ENCODE measurements around the gene BCKDHB.

Gene BCKDHB

DNA sequence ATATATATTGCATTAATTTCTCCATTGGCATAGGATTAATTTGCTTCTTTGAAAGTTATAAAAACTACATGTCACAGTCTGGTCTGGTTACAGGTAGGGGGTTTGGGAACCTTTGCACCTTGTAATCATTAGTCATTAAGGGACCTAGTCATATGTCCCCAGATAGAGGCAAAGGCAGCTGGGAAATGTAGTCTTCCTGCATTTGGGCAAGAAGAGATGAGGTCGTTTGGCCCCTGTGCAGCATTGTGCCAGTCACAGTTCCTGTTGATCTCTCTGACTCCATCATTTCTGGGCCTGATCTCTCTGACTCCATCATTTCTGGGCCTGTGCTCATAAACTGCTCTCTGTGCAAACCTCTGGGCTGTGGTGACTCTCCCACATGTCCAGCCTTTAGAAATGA lies 73.2 kb downstream of the BCKDHB start:
- TF ChIP-seq, protein P1, sequence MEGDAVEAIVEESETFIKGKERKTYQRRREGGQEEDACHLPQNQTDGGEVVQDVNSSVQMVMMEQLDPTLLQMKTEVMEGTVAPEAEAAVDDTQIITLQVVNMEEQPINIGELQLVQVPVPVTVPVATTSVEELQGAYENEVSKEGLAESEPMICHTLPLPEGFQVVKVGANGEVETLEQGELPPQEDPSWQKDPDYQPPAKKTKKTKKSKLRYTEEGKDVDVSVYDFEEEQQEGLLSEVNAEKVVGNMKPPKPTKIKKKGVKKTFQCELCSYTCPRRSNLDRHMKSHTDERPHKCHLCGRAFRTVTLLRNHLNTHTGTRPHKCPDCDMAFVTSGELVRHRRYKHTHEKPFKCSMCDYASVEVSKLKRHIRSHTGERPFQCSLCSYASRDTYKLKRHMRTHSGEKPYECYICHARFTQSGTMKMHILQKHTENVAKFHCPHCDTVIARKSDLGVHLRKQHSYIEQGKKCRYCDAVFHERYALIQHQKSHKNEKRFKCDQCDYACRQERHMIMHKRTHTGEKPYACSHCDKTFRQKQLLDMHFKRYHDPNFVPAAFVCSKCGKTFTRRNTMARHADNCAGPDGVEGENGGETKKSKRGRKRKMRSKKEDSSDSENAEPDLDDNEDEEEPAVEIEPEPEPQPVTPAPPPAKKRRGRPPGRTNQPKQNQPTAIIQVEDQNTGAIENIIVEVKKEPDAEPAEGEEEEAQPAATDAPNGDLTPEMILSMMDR (IDR thresholded peaks at IDR 0.05; ENCODE audit: insufficient read depth, low read length, poor library complexity, severe bottlenecking): no peak
- DNase-seq (ENCODE audit: extremely low read depth, insufficient read length): no peak
- Histone ChIP-seq H3K4me3 (replicated peaks; ENCODE audit: low read depth, low read length) (no peak overlapping the region), H3K36me3 (ENCODE audit: control insufficient read depth, insufficient read depth, low read length) (no peaks in the 10 kb centered on the region), H3K27me3 (replicated peaks; ENCODE audit: control insufficient read depth, insufficient read depth, low read length) (no peaks in the 10 kb centered on the region)

DNA sequence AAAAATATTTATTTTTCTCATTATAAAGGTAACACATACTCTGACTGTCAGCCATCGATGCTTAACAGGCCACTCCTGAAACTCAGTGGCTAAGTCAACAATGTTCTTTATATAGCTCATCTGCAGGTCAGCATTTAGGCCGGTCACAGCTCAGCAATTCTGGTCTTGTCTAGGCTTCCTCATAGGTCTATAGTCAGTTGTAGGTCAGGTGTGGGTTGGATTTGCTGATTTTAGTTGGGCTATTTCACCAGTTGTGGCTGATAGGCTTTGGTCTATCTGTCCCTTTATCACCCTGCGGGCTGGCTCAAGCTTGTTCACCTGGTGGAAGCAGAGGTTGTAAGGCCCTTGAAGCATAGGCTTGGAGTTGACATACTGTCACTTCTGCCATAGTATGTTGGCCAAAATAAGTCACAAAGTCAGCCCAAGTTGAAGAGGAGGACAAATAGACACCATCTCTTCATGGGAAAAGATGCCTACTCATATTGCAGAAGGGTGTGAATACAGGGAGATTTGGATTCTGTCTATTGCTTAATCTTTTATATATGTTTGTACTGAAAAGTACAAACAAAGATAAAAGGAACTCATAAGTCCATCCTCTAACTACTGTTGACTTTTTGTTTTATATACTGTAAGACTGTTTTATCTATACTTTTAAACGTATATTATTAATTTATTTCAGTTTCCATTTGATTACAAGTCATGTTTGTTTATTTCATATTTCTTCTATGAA lies 75.0 kb downstream of the BCKDHB start:
- H3K4me3 ChIP-seq (replicated peaks; ENCODE audit: low read depth, low read length): no peak overlapping the region
- no peaks in the 10 kb centered on the region for H3K27me3 ChIP-seq (replicated peaks; ENCODE audit: control insufficient read depth, insufficient read depth, low read length)
- DNase-seq (ENCODE audit: extremely low read depth, insufficient read length): no peak
- H3K36me3 ChIP-seq (ENCODE audit: control insufficient read depth, insufficient read depth, low read length): no peaks in the 10 kb centered on the region
- TF ChIP-seq, protein P1 (IDR thresholded peaks at IDR 0.05; ENCODE audit: insufficient read depth, low read length, poor library complexity, severe bottlenecking): no peak

DNA sequence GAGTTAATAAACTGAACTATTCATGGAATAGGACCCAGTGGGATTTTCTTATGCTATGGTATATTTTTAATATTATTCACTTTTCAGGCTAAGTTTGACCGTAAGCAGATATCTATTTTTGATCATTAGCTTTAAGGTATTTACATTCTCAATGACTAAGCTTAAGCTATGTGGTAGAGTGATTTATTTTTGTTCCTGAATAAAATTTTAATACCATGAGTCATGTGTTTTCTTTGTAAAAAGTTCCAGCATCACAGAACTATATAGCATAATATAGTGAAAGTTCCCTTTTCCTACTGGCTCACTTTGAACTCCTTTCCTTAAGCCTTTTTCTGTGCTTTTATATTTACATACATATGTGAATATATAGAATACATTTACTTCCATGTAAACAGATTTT lies 75.8 kb downstream of the BCKDHB start:
- Histone ChIP-seq H3K4me3 (replicated peaks; ENCODE audit: low read depth, low read length) (no peak overlapping the region), H3K36me3 (ENCODE audit: control insufficient read depth, insufficient read depth, low read length) (no peaks in the 10 kb centered on the region), H3K27me3 (replicated peaks; ENCODE audit: control insufficient read depth, insufficient read depth, low read length) (no peaks in the 10 kb centered on the region)
- no peak for DNase-seq (ENCODE audit: extremely low read depth, insufficient read length)
- TF ChIP-seq, protein P1 (IDR thresholded peaks at IDR 0.05; ENCODE audit: insufficient read depth, low read length, poor library complexity, severe bottlenecking): no peak

DNA sequence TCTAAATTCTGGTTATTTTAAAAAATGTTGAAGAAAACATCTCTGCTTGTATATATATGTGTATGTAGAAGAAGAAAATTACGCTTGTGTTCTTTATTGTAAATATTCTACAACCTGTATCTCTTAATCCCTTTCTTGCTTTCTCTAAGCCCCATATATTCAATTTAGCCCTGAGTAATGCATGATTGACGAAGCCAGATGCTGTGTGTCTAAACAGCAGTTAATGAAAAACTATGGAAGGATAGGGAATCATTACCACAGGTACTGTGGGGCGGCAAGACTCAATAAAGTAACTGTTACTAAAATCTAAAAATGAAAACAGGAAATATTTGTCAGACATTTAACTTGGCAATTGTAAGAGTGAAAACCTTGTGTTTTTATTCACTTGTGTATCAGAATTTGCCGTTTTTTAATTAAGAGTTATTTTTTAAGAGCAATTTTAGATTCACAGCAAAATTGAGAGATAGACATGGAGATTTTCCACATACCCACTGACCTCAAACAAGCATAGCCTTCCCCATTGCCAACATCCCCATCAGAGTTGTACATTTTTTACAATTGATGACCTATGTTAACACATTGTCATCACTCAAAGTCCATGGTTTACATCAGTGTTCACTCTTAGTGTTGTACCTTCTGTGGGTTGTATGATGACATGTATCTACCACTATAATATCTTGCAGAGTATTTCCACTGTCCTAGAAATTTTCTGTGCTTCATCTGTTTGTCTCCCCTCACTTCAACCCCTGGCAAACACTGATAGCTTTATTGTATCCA lies 76.7 kb downstream of the BCKDHB start:
- TF ChIP-seq, protein P1 (IDR thresholded peaks at IDR 0.05; ENCODE audit: insufficient read depth, low read length, poor library complexity, severe bottlenecking): no peak
- no peaks in the 10 kb centered on the region for H3K36me3 ChIP-seq (ENCODE audit: control insufficient read depth, insufficient read depth, low read length)
- H3K27me3 ChIP-seq (replicated peaks; ENCODE audit: control insufficient read depth, insufficient read depth, low read length): no peaks in the 10 kb centered on the region
- DNase-seq (ENCODE audit: extremely low read depth, insufficient read length): no peak
- no peak overlapping the region for H3K4me3 ChIP-seq (replicated peaks; ENCODE audit: low read depth, low read length)

DNA sequence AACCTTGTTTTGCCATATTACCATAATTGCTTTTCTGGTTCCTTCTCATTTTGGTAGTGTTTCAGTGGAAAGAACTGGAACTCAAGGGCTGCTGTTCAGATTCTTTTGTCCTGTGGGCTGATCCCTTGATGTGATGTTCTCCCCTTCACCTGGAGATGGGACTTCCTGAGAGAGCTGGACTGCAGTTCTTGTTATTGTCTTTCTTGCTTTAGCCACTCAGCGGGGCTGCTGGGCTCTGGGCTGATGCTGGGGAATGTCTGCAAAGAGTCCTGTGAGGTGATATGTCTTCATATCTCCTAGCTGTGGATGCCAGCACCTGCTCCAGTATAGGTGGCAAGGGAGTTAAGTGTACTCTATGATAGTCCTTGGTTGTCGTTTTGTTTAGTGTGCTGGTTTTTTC lies 79.0 kb downstream of the BCKDHB start:
- no peak for DNase-seq (ENCODE audit: extremely low read depth, insufficient read length)
- H3K27me3 ChIP-seq (replicated peaks; ENCODE audit: control insufficient read depth, insufficient read depth, low read length): no peaks in the 10 kb centered on the region
- H3K4me3 ChIP-seq (replicated peaks; ENCODE audit: low read depth, low read length): no peak overlapping the region
- TF ChIP-seq, protein P1 (IDR thresholded peaks at IDR 0.05; ENCODE audit: insufficient read depth, low read length, poor library complexity, severe bottlenecking): no peak
- H3K36me3 ChIP-seq (ENCODE audit: control insufficient read depth, insufficient read depth, low read length): no peaks in the 10 kb centered on the region

All from GM06990 (cell line).